Activated CD4-positive, alpha-beta T cell treated with anti-CD3 and anti-CD28 coated beads, Interleukin-2, amount 50 U/mL, for 24 hours (primary cell): Measurements from ENCODE around the gene KLF16.

Experiments
- DNase-seq, 2 donors: peaks; one replicate each; pipeline ENCODE4 v3.0.0-alpha.2; 2020; ENCODE audit warnings: low read depth in 1 of 2, low spot score in 1 of 2

Gene KLF16

GRCh38 chr19:1843646-1844394, 19.6 kb downstream of the KLF16 start:
- DNase-seq = no peak

- DNase-seq = no peak
Measured at GRCh38 chr19:1843116-1843515, 20.3 kb downstream of the KLF16 start.

GRCh38 chr19:1841209-1841924, 22.0 kb downstream of the KLF16 start:
- DNase-seq = no peak

GRCh38 chr19:1840541-1841115, 22.8 kb downstream of the KLF16 start:
- DNase-seq = no peak

- DNase-seq = no peak
Measured at GRCh38 chr19:1839658-1840540, 23.5 kb downstream of the KLF16 start.

GRCh38 chr19:1837625-1838105, 25.7 kb downstream of the KLF16 start:
- DNase-seq = no peak

GRCh38 chr19:1837222-1837565, 26.2 kb downstream of the KLF16 start:
- DNase-seq = no peak

GRCh38 chr19:1836458-1837221, 26.7 kb downstream of the KLF16 start:
- no peak for DNase-seq

- DNase-seq = no peak
Measured at GRCh38 chr19:1833540-1833939, 29.8 kb downstream of the KLF16 start.

- no peak for DNase-seq
Measured at GRCh38 chr19:1832046-1832663, 31.2 kb downstream of the KLF16 start.

GRCh38 chr19:1830978-1831377, 32.4 kb downstream of the KLF16 start:
- DNase-seq = no peak

GRCh38 chr19:1830568-1830967, 32.8 kb downstream of the KLF16 start:
- no peak for DNase-seq

- no peak for DNase-seq
Measured at GRCh38 chr19:1829958-1830357, 33.4 kb downstream of the KLF16 start.

- DNase-seq = no peak
Measured at GRCh38 chr19:1828279-1829238, 34.8 kb downstream of the KLF16 start.

GRCh38 chr19:1827566-1828278, 35.7 kb downstream of the KLF16 start:
- DNase-seq = no peak

- no peak for DNase-seq
Measured at GRCh38 chr19:1826557-1827521, 36.5 kb downstream of the KLF16 start.

GRCh38 chr19:1825909-1826556, 37.3 kb downstream of the KLF16 start:
- peak; percentile 67 to 70 for DNase-seq
